ENCODE results near the gene TMEM62.

GRCh38 chr15:43135351-43135750 lies 2.0 kb downstream of the TMEM62 start:
- TF ChIP-seq CTCF (IDR thresholded peaks at IDR 0.05) (no peak), POLR2A (IDR thresholded peaks at IDR 0.05) (no peak), EP300 (IDR thresholded peaks at IDR 0.05) (no peak), POLR2AphosphoS5 (IDR thresholded peaks at IDR 0.05) (no peak)
